HFFc6 (cell line): ENCODE results near the gene INPP4B. TPM values are rescaled to one million over a fixed set of nuclear protein-coding genes. Genes with fewer than 3 reads are reported as not detected.

ENCODE experiments used
- DNase-seq: peaks from one replicate; pipeline ENCODE4 v3.0.0-alpha.2; 2018
- H3K27ac Mint-ChIP-seq: 2 replicates; pipeline ENCODE4 v1.8.0; 2020; ENCODE audit warnings: mild to moderate bottlenecking, mixed read lengths
- H3K27me3 Mint-ChIP-seq: 2 replicates; pipeline ENCODE4 v1.8.0; 2021; ENCODE audit warnings: mild to moderate bottlenecking, moderate library complexity, mixed read lengths; ENCODE audit not compliant: insufficient read depth
- H3K36me3 Mint-ChIP-seq: 2 replicates; pipeline ENCODE4 v1.8.0; 2021; ENCODE audit warnings: low read depth, mixed read lengths
- H3K4me1 Mint-ChIP-seq: 2 replicates; pipeline ENCODE4 v1.8.0; 2020; ENCODE audit warnings: low read depth, mixed read lengths
- H3K4me3 Mint-ChIP-seq: 2 replicates; pipeline ENCODE4 v1.8.0; 2020; ENCODE audit warnings: mild to moderate bottlenecking, moderate library complexity, mixed read lengths
- H3K9me3 Mint-ChIP-seq: 2 replicates; pipeline ENCODE4 v1.8.0; 2020; ENCODE audit warnings: mild to moderate bottlenecking, mixed read lengths
- total RNA-seq, 6 experiments: library from RNA; stranded (reverse); fragmentation: NEBNext Ultra II Directional; extraction: Animal tissue kit (Norgen Biotek cat#: 25700); gene quantifications; 2 replicates in 1 of 6; 3 replicates in 5 of 6; pipeline ENCODE4 v1.2.3, GENCODE V29; 2021
- TF ChIP-seq, protein P1 (sequence below): fragments of 200-600 bp; sonication (generic); IDR thresholded peaks from 2 replicates; pipeline ENCODE4 v1.5.0; 2021; ENCODE audit warnings: antibody characterized with exemption, mild to moderate bottlenecking

INPP4B gene
- total RNA-seq, 6 experiments from 2014 or later, result 36.1 to 48.9 (median 40.1) TPM

DNA sequence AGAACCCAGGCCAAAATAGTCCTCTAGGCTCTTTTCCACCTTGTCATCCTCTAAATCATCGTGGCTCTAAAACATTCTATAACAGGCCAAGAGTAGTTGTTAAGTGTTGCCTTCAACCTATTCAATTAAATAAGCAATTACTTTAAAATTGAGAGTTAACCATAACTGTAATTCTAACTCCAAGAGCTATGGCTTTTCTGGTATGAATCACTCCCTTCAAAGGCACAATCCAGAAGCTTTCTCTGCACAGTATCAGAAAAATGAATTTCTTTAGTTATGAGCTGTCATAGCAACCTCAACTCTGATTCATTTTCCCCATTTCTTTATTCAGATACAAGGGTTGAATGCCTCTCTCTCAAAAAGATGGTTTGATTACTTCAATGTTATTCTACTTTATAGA is 21.7 kb downstream of the INPP4B start:
- DNase-seq, result peak; percentile 47
- no peaks in the 10 kb centered on the region for H3K9me3 Mint-ChIP-seq
- peak overlapping the region; percentile 34 for H3K27ac Mint-ChIP-seq
- peaks cover 33% of the 10 kb centered on the region for H3K36me3 Mint-ChIP-seq
- TF ChIP-seq, protein P1, sequence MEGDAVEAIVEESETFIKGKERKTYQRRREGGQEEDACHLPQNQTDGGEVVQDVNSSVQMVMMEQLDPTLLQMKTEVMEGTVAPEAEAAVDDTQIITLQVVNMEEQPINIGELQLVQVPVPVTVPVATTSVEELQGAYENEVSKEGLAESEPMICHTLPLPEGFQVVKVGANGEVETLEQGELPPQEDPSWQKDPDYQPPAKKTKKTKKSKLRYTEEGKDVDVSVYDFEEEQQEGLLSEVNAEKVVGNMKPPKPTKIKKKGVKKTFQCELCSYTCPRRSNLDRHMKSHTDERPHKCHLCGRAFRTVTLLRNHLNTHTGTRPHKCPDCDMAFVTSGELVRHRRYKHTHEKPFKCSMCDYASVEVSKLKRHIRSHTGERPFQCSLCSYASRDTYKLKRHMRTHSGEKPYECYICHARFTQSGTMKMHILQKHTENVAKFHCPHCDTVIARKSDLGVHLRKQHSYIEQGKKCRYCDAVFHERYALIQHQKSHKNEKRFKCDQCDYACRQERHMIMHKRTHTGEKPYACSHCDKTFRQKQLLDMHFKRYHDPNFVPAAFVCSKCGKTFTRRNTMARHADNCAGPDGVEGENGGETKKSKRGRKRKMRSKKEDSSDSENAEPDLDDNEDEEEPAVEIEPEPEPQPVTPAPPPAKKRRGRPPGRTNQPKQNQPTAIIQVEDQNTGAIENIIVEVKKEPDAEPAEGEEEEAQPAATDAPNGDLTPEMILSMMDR, result no peak
- H3K4me1 Mint-ChIP-seq, result peaks cover 39% of the 10 kb centered on the region
- H3K27me3 Mint-ChIP-seq, result no peaks in the 10 kb centered on the region
- H3K4me3 Mint-ChIP-seq, result no peak overlapping the region

- H3K36me3 Mint-ChIP-seq, result peaks cover 32% of the 10 kb centered on the region
- H3K4me1 Mint-ChIP-seq, result peaks cover 45% of the 10 kb centered on the region
- TF ChIP-seq, protein P1, result no peak
- H3K4me3 Mint-ChIP-seq, result no peak overlapping the region
- H3K27ac Mint-ChIP-seq, result peak overlapping the region; percentile 34
- no peaks in the 10 kb centered on the region for H3K27me3 Mint-ChIP-seq
- no peaks in the 10 kb centered on the region for H3K9me3 Mint-ChIP-seq
- DNase-seq, result no peak
These were observed 22.3 kb downstream of the INPP4B start for GRCh38 chr4:142823796-142824195.

- H3K36me3 Mint-ChIP-seq, result peaks cover 17% of the 10 kb centered on the region
- peaks cover 73% of the 10 kb centered on the region for H3K4me1 Mint-ChIP-seq
- peak overlapping the region; percentile 84 for H3K4me3 Mint-ChIP-seq
- H3K9me3 Mint-ChIP-seq, result no peaks in the 10 kb centered on the region
- DNase-seq, result no peak
- H3K27me3 Mint-ChIP-seq, result no peaks in the 10 kb centered on the region; the same call in 1 of the 2 replicates
- peak overlapping the region; percentile 93 for H3K27ac Mint-ChIP-seq
- TF ChIP-seq, protein P1, result no peak
These were observed 27.6 kb downstream of the INPP4B start for GRCh38 chr4:142818476-142818875.

- H3K4me1 Mint-ChIP-seq, result peaks cover 77% of the 10 kb centered on the region
- TF ChIP-seq, protein P1, result no peak
- peak; percentile 6 for DNase-seq
- no peaks in the 10 kb centered on the region; the same call in 1 of the 2 replicates for H3K27me3 Mint-ChIP-seq
- H3K36me3 Mint-ChIP-seq, result peaks cover 17% of the 10 kb centered on the region
- peak overlapping the region; percentile 93 for H3K27ac Mint-ChIP-seq
- H3K4me3 Mint-ChIP-seq, result peak overlapping the region; percentile 84
- H3K9me3 Mint-ChIP-seq, result no peaks in the 10 kb centered on the region
These were observed 28.1 kb downstream of the INPP4B start for GRCh38 chr4:142818031-142818430.

- peak overlapping the region; percentile 84 for H3K4me3 Mint-ChIP-seq
- peak overlapping the region; percentile 93 for H3K27ac Mint-ChIP-seq
- peak; percentile 96 for DNase-seq
- H3K27me3 Mint-ChIP-seq, result no peaks in the 10 kb centered on the region; the same call in 1 of the 2 replicates
- H3K4me1 Mint-ChIP-seq, result peaks cover 74% of the 10 kb centered on the region
- no peaks in the 10 kb centered on the region for H3K9me3 Mint-ChIP-seq
- TF ChIP-seq, protein P1, result no peak
- peaks cover 17% of the 10 kb centered on the region for H3K36me3 Mint-ChIP-seq
These were observed 28.7 kb downstream of the INPP4B start for GRCh38 chr4:142817442-142817841.
